ENCODE measurements around the gene SERINC3.

SERINC3 gene

DNA sequence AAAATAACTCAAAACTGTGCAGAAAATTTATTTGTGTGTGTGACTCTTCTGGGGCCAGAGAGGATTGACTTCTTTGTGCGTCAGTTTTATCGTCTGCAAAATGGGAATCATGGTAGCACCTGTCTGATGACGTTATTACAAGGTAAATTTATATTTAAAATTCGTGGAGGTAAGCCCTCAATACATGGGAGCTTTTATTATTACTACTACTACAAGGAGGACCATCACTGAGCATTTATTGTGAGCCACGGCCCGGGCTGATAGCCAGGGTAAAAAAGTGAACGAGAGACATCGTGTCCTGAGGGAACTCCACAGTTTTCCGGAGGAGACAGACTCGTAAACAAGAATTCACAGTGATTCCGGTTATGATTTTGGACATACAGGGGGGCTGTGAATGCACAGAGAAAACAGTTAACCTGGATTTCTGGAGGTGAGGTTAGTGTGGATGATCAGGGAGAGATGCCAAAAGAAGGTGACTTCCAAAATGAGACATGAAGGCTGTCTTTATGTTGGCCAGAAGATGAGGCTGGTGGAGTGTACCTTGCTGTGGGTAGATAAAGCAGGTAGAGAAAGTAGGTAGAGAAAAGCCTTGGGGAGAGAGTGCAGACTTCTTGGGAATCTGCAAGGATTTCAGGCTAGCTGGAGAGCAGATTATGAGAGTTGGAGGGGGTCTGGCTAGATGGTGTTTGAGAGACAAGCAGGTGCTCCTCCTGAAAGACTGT, 10.6 kb upstream of the SERINC3 start:
- DNase-seq: no peak

- DNase-seq: no peak
These were observed 6.4 kb upstream of the SERINC3 start for GRCh38 chr20:44528309-44528708.

GRCh38 chr20:44527716-44528199, 5.9 kb upstream of the SERINC3 start:
- DNase-seq: no peak

DNA sequence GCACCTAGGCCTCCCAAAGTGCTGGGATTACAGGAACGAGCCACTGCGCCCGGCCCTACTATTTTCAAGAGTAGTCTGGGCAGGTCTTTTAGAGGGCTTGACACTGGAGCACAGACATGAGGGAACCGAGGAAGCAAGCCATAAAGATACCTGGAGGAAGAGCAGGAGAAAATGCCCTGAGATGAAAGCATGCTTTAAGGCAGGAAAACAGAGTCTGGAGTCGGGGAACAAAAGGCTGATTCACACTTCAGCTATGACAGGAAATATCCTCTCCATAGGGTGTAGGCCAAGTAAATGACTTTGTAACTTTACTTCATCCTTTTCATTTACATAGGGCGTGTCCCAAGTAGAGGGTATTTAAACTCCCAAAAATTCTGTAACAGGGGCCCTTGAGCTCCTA, 4.3 kb upstream of the SERINC3 start:
- no peak for DNase-seq

- DNase-seq: no peak
These were observed 1.9 kb upstream of the SERINC3 start for GRCh38 chr20:44523746-44524145.

GRCh38 chr20:44522841-44523240, 971 bp upstream of the SERINC3 start:
- DNase-seq: no peak

GRCh38 chr20:44520881-44521280, 989 bp downstream of the SERINC3 start:
- DNase-seq: no peak

DNA sequence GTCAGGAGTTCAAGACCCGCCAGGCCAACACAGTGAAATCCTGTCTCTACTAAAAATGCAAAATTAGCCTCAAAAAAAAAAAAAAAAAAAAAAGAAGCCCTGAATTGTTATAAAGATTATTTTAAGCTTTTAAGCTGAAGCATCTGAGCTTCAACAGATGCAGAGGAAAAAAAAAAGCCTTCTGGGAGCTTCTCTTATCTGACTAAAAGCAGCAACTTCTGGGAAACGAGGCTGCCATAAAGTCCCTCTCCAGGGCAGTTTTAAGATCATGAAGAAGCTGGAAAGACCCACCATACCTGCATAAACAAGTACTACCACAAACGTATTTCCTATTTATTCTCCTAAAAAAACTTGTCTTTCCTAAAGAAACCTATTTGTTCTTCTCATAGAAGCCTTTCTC, 3.6 kb downstream of the SERINC3 start:
- no peak for DNase-seq

DNA sequence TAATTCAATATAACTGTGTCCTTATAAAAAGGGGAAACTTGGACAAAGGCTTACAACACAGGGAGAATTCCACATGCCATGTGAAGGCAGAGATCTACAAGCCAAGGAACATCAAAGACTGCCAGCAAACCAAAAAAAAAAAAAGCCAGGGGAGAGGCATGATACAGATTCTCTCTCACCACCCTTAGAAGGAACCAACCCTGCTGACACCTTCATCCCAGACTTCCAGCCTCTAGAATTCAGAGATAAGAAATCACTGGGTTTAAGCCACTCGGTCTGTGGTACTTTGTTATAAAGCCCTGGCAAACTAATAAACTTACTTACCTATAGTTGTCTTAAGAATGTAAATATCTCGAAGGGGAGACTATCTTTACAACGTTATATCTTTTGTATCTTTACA, 4.4 kb downstream of the SERINC3 start:
- no peak for DNase-seq

DNA sequence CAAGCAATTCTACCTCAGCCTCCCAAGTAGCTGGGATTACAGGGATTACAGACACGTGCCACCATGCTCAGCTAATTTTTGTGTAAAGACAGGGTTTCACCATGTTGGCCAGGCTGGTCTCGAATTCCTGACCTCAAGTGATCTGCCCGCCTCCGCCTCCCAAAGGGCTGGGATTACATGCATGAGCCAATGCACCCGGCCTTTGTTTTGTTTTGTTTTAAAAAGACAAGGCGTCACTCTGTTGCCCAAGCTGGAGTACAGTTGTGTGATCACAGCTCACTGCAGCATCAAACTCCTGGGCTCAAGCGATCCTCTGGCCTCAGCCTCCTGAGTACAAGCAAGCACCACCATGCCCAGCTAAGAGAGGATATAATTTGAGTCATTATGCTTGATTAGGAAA, 5.4 kb downstream of the SERINC3 start:
- no peak for DNase-seq

DNA sequence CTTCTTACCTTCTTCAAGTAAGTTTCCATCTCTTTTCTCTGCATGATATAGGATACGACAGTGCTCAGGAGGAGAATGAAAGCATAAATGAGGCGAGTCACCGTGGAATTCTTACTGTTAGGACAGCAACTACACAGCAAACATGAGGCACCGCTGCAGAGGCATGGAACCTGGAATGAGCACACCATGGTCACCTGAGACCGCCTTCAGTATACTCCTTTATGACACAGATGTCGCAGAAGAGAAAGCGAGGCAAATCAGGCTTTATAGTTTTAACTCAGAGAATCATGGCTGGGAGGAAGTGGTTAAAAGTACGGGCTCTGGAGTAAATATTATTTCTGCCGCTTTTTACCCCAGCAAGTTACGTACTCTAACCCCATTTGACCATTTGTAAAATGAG, 8.0 kb downstream of the SERINC3 start:
- no peak for DNase-seq

GRCh38 chr20:44509762-44510161, 12.1 kb downstream of the SERINC3 start:
- no peak for DNase-seq

DNA sequence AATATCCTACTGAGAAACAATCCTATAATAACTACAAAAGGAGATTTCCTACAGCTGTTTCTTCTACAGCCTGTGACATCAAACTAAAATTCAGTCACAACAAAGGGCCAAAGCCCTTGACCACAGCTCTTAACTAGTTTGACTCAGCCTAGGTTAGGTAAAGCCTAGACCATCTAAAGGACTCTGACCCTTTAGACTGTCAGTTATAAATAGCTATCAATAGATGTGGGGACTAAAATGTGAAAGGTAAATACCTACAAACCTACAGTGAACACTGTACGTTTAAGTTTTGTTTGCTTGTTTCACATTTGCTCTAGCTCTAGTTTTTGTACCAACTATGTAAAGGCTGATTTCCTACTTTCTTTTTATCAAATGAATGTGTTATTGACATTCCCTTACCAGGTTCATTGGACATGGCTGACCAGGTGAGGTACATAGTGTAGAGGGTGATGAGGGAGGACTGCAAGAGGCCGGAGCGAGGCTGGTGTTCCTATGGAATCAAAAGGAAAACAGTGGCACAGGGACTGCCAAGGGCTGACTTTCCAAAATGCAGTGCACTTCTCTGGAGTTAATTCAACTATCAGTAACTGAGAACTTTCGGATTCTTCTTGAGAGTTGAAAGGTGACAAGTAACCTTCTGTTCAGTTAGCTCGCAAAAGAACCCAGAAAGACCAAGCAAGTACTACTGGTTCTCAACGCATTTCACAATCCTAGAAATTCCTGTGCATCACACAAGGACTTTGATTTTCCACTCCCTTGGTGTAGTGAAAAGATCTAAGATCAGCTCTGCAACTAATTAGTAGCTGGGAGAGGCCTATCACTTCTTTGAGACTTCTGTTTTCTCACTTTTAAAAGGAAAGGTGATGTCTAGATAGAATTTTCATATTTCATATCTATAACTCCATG, 17.2 kb downstream of the SERINC3 start:
- no peak for DNase-seq

- no peak for DNase-seq
These were observed 18.9 kb downstream of the SERINC3 start for GRCh38 chr20:44502968-44503367.

DNA sequence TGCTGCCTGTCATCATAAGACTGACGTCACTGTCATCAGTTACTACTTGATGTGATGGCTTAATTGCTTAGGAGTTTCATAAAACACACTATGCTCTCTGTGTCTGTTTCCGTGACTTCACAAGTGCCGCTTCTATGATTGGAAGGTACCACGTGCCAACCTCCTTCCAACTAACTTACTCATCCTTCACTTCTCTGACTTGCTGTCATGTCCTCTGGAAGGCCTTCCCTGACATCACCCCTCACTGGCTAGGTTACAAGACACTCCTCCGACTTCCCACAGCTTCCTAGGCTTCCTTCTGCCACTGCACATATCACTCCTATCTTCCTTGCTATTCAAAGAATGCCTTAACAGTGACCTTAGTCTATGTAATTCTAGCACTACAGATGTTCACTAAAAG, 20.4 kb downstream of the SERINC3 start:
- no peak for DNase-seq

DNA sequence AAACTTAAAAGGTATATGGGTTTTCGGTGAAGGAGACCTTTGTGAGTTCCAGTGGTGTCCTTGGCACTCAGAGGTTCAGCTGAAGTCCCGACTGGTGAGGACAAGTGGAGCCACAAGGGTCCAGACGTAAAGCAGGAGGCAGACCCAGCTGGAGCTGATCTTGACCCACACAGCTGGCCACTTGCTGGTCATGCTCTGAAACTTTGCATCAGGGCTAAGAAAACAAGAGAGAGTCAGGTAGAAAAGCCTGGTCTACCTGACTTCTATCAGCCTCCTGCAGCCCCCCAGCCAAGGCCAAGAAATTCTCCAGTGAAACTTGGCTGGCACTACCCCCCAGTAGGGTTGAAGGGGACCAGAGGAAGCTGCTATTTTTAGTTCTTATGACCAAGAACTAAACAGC, 21.6 kb downstream of the SERINC3 start:
- no peak for DNase-seq

DNA sequence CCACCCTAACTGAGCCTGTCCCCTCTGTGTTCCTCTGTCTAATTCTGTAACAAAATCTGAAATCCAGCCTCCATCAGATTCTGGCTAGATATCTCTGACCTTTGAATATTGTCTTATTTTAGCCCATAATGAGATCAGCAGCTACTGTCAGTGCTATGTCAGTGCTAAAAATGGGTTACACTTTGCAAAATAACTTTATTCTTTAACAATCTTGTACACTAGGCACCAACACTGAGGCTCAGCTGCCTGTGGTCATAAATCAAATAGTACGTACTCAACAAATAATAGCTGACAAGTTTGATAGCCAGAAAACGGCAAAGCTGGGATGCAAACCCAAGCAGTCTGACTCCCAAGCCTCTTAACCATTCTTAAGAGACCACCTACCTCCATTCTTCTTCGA, 24.1 kb downstream of the SERINC3 start:
- DNase-seq: no peak

DNA sequence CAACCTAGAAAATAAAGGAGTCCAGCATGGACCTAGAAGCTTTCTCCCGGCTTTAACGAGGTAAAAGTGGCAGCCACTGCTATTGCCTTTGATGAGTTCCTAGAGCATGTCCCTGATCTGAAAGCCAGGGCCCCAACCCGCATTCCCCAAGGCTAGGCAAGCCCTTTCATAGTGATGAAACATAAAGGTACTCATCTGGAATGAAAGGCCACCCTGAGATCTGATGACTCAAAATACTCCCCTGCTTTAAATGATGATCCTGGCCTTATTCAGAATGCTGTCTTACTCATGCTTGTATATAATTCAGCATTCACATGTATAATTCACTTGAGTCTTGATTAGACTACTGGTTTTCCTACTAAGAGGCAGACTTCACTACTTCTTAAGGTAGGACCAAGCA, 24.9 kb downstream of the SERINC3 start:
- DNase-seq: peak; percentile 39

DNA sequence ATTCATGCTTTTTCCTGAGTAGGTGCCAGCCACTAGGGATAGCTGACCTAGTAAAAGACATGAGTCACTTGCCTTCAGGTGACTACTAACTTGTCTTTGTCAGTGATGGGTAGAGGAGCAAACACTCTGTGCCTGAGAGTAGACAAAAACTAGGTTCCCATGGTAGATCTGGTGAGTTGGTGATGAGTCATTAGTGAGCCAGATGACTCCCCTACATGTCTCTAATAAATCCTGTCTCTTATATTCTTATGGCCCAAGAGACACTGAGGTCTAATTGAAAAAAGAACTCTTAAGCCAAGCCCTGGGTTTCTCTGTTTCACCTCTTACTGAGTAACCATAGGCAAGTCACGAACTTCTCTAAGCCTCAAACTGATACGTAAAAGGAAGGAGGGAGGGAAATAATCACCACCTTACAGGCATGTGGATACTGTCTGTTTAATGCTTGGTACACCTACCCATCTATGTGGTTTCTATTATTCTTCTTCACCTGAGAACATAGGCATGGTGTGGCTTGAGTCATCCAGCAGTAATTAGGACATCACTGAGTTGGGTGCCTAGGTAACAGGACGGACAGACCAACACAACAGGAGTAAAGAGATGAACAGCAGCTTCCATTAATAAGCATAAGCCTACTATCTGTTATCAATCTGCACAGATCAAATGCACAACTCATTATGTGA, 25.9 kb downstream of the SERINC3 start:
- DNase-seq: no peak

- DNase-seq: no peak
These were observed 26.6 kb downstream of the SERINC3 start for GRCh38 chr20:44495257-44495656.

- DNase-seq: no peak
These were observed 27.2 kb downstream of the SERINC3 start for GRCh38 chr20:44494681-44495080.

DNA sequence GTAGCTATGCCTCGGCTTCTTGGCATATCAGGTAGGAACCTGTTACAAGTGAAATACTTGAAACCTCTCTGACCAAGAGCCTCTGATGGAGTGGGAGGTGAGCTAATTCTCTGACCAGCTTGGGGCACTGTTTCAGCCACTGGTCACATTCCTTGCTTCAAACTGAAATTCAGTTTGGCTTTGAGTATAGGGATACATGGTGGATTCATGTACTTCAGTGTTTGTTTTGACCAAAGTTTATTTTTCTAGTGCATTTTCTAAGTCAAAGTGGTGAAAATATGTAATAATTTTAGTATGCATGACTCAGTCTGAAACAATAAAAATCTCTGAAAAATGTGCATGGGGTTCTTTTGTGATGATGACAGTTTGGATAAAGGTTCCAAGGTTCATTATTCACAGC, 27.6 kb downstream of the SERINC3 start:
- DNase-seq: no peak

GRCh38 chr20:44491635-44492395, 30.1 kb downstream of the SERINC3 start:
- DNase-seq: no peak
